Skeletal muscle satellite cell (primary cell): Measurements from ENCODE around the gene IGLON5.

Source experiments
- H3K27me3 ChIP-seq: 2 replicates; pipeline ENCODE4 v1.7.0; 2013; ENCODE audit warnings: low read length; ENCODE audit not compliant: control insufficient read depth, insufficient read depth
- H3K36me3 ChIP-seq: 2 replicates; pipeline ENCODE4 v1.7.0; 2013; ENCODE audit warnings: mild to moderate bottlenecking, control low read depth, low read length; ENCODE audit not compliant: insufficient read depth
- H3K4me1 ChIP-seq: 2 replicates; pipeline ENCODE4 v1.7.0; 2013; ENCODE audit warnings: low read length; ENCODE audit not compliant: control insufficient read depth, insufficient read depth
- H3K4me2 ChIP-seq: 2 replicates; pipeline ENCODE4 v1.7.0; 2013; ENCODE audit warnings: mild to moderate bottlenecking, low read length
- H3K4me3 ChIP-seq: 2 replicates; pipeline ENCODE4 v1.7.0; 2013; ENCODE audit warnings: low read length
- H3K9ac ChIP-seq: 2 replicates; pipeline ENCODE4 v1.7.0; 2013; ENCODE audit warnings: mild to moderate bottlenecking, low read depth, low read length, moderate library complexity
- H3K9me3 ChIP-seq: replicated peaks from 2 replicates; pipeline ENCODE4 v1.7.0; 2013; ENCODE audit warnings: mild to moderate bottlenecking, control low read depth, low read length

IGLON5 gene

GRCh38 chr19:51319649-51320279 is 8.3 kb downstream of the IGLON5 start:
- no peaks in the 10 kb centered on the region for H3K4me1 ChIP-seq
- H3K9ac ChIP-seq, result no peak overlapping the region
- no peak overlapping the region for H3K4me2 ChIP-seq
- no peak overlapping the region for H3K4me3 ChIP-seq
- no peaks in the 10 kb centered on the region for H3K9me3 ChIP-seq
- H3K36me3 ChIP-seq, result no peaks in the 10 kb centered on the region
- no peaks in the 10 kb centered on the region for H3K27me3 ChIP-seq

- Histone ChIP-seq H3K36me3 (no peaks in the 10 kb centered on the region), H3K4me1 (no peaks in the 10 kb centered on the region), H3K4me3 (no peak overlapping the region), H3K4me2 (no peak overlapping the region), H3K27me3 (no peaks in the 10 kb centered on the region), H3K9me3 (no peaks in the 10 kb centered on the region), H3K9ac (no peak overlapping the region)
Observed at GRCh38 chr19:51320280-51320657, 8.8 kb downstream of the IGLON5 start.

GRCh38 chr19:51321799-51322198 is 10.4 kb downstream of the IGLON5 start:
- Histone ChIP-seq H3K36me3 (no peaks in the 10 kb centered on the region), H3K4me2 (no peak overlapping the region), H3K4me1 (no peaks in the 10 kb centered on the region), H3K4me3 (no peak overlapping the region), H3K9ac (no peak overlapping the region), H3K27me3 (peaks cover 8% of the 10 kb centered on the region), H3K9me3 (no peaks in the 10 kb centered on the region)

GRCh38 chr19:51323481-51324166 is 12.2 kb downstream of the IGLON5 start:
- Histone ChIP-seq H3K9me3 (no peaks in the 10 kb centered on the region), H3K4me3 (no peak overlapping the region), H3K4me2 (no peak overlapping the region), H3K4me1 (no peaks in the 10 kb centered on the region), H3K27me3 (peaks cover 12% of the 10 kb centered on the region), H3K36me3 (no peaks in the 10 kb centered on the region), H3K9ac (no peak overlapping the region)

- Histone ChIP-seq H3K27me3 (peaks cover 12% of the 10 kb centered on the region), H3K4me1 (no peaks in the 10 kb centered on the region), H3K9ac (no peak overlapping the region), H3K36me3 (no peaks in the 10 kb centered on the region), H3K9me3 (no peaks in the 10 kb centered on the region), H3K4me3 (no peak overlapping the region), H3K4me2 (no peak overlapping the region)
Observed at GRCh38 chr19:51324167-51324481, 12.7 kb downstream of the IGLON5 start.

GRCh38 chr19:51325161-51325976 is 13.9 kb downstream of the IGLON5 start:
- H3K4me1 ChIP-seq, result no peaks in the 10 kb centered on the region
- no peak overlapping the region for H3K4me2 ChIP-seq
- H3K9ac ChIP-seq, result no peak overlapping the region
- H3K9me3 ChIP-seq, result no peaks in the 10 kb centered on the region
- no peak overlapping the region for H3K4me3 ChIP-seq
- H3K36me3 ChIP-seq, result no peaks in the 10 kb centered on the region
- H3K27me3 ChIP-seq, result peaks cover 12% of the 10 kb centered on the region

- Histone ChIP-seq H3K4me1 (no peaks in the 10 kb centered on the region), H3K4me3 (no peak overlapping the region), H3K9ac (no peak overlapping the region), H3K4me2 (no peak overlapping the region), H3K27me3 (peaks cover 12% of the 10 kb centered on the region), H3K36me3 (no peaks in the 10 kb centered on the region), H3K9me3 (no peaks in the 10 kb centered on the region)
Observed at GRCh38 chr19:51326216-51327065, 15.0 kb downstream of the IGLON5 start.

GRCh38 chr19:51327066-51328001 is 15.9 kb downstream of the IGLON5 start:
- no peaks in the 10 kb centered on the region for H3K9me3 ChIP-seq
- H3K4me1 ChIP-seq, result no peaks in the 10 kb centered on the region
- H3K27me3 ChIP-seq, result peaks cover 12% of the 10 kb centered on the region
- H3K4me3 ChIP-seq, result peak overlapping the region; percentile 28
- H3K4me2 ChIP-seq, result peak overlapping the region; percentile 60
- no peaks in the 10 kb centered on the region for H3K36me3 ChIP-seq
- no peak overlapping the region for H3K9ac ChIP-seq

GRCh38 chr19:51329411-51329810 is 18.0 kb downstream of the IGLON5 start:
- Histone ChIP-seq H3K9me3 (no peaks in the 10 kb centered on the region), H3K27me3 (peaks cover 12% of the 10 kb centered on the region), H3K36me3 (no peaks in the 10 kb centered on the region), H3K4me3 (no peak overlapping the region), H3K4me1 (no peaks in the 10 kb centered on the region), H3K4me2 (no peak overlapping the region), H3K9ac (no peak overlapping the region)

- H3K4me1 ChIP-seq, result no peaks in the 10 kb centered on the region
- no peak overlapping the region for H3K9ac ChIP-seq
- H3K27me3 ChIP-seq, result peaks cover 12% of the 10 kb centered on the region
- no peaks in the 10 kb centered on the region for H3K36me3 ChIP-seq
- H3K4me3 ChIP-seq, result no peak overlapping the region
- H3K9me3 ChIP-seq, result no peaks in the 10 kb centered on the region
- H3K4me2 ChIP-seq, result no peak overlapping the region
Observed at GRCh38 chr19:51330366-51330765, 18.9 kb downstream of the IGLON5 start.
